Activated T-cell treated with anti-CD3 and anti-CD28 coated beads, Interleukin-2, amount 50 U/mL, for 72 hours (primary cell): ENCODE results near the gene CEACAM8. TPM values are rescaled to one million over a fixed set of nuclear protein-coding genes. Genes with fewer than 3 reads are reported as not detected.
"Not testable (repeated sequence)": the region's sequence is repeated elsewhere in the genome, so short reads cannot be mapped to it uniquely, and the experiment has no call there.

Experiments used
- ATAC-seq, 2 donors: fragments of 150-1000 bp; cut with Tn5 transposase; replicated peaks in 1 of 2; 2 replicates each; pipeline ENCODE4 v1.10.0; 2021; ENCODE audit warnings: moderate library complexity in 2 of 2, mild to moderate bottlenecking in 1 of 2
- DNase-seq, 2 donors: peaks; one replicate each; pipeline ENCODE4 v3.0.0; 2021 to 2022; ENCODE audit warnings: mixed read lengths in 1 of 2
- H3K27ac Mint-ChIP-seq: one replicate; pipeline ENCODE4 v1.8.0; 2022; ENCODE audit warnings: mild to moderate bottlenecking, moderate library complexity, mixed read lengths
- H3K27me3 Mint-ChIP-seq: one replicate; pipeline ENCODE4 v1.8.0; 2022; ENCODE audit warnings: low read depth, mixed read lengths
- H3K36me3 Mint-ChIP-seq, 2 donors: one replicate each; pipeline ENCODE4 v1.8.0; 2022; ENCODE audit warnings: mixed read lengths in 2 of 2, mild to moderate bottlenecking in 1 of 2; ENCODE audit not compliant: insufficient read depth in 2 of 2
- H3K4me1 Mint-ChIP-seq: one replicate; pipeline ENCODE4 v1.8.0; 2022; ENCODE audit warnings: low read depth, mixed read lengths
- H3K4me3 Mint-ChIP-seq, 2 donors: one replicate each; pipeline ENCODE4 v1.8.0; 2022; ENCODE audit warnings: mild to moderate bottlenecking in 2 of 2, mixed read lengths in 2 of 2, moderate library complexity in 2 of 2
- H3K9me3 Mint-ChIP-seq, 2 donors: one replicate each; pipeline ENCODE4 v1.8.0; 2022; ENCODE audit warnings: mixed read lengths in 2 of 2
- total RNA-seq, 2 donors: library from RNA; stranded (reverse); gene quantifications; one replicate each; pipeline ENCODE4 v1.2.3, GENCODE V29; 2022

The CEACAM8 gene
- total RNA-seq, 2 donors from 2014 or later, result not detected

- Mint-ChIP-seq H3K4me3 (no peak overlapping the region), H3K4me1 (no peaks in the 10 kb centered on the region), H3K9me3 (peaks cover 1 to 3% of the 10 kb centered on the region in 2 donors), H3K27ac (no peak overlapping the region), H3K36me3 (no peaks in the 10 kb centered on the region), H3K27me3 (peaks cover 6% of the 10 kb centered on the region)
- DNase-seq (no peak), ATAC-seq (no peak)
These were observed 46.2 kb downstream of the CEACAM8 start for GRCh38 chr19:42548552-42548951.

DNA sequence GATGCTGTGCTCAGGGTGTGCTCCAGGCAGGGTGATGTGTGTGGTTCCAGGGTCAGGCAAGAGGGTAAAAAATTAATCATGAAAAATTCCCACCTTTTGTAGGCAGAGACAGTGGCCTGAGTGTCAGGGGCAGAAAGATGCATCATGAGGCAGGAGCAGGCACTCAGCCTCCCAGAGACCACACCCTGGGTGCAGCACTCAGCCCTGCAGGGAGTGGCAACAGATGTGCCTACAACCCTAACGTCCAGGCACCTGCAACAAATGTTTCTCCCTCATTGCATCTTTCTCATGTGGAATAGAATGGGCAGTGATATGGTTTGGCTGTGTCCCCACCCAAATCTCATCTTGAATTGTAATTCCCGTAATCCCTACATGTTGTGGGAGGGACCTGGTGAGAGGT, 46.8 kb downstream of the CEACAM8 start:
- DNase-seq (no peak), ATAC-seq (no peak)
- Mint-ChIP-seq H3K9me3 (peaks cover 1 to 3% of the 10 kb centered on the region in 2 donors), H3K4me1 (no peaks in the 10 kb centered on the region), H3K36me3 (no peaks in the 10 kb centered on the region), H3K27me3 (peaks cover 6% of the 10 kb centered on the region), H3K4me3 (no peak overlapping the region), H3K27ac (no peak overlapping the region)

GRCh38 chr19:42546831-42547500, 47.8 kb downstream of the CEACAM8 start:
- Mint-ChIP-seq H3K4me1 (no peaks in the 10 kb centered on the region), H3K9me3 (peaks cover 1 to 3% of the 10 kb centered on the region in 2 donors)
- no peak for ATAC-seq

DNA sequence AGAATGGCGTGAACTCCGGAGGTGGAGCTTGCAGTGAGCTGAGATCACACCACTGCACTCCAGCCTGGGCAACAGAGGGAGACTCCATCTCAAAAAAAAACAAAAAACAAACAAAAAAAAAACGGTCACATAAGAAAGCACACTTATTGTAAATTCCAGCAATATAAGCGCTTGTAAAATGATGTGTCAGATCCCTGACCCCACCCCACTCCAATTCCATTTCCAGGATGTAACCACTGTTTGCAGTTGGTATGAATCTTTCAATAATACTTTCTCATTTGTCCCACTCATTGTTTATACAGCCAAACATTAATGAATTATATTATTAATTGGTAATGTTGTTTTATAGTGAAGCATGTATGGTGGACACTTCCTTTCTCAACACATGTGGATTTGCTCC, 50.6 kb downstream of the CEACAM8 start:
- no peak overlapping the region for H3K4me3 Mint-ChIP-seq
- no peaks in the 10 kb centered on the region for H3K27me3 Mint-ChIP-seq
- H3K4me1 Mint-ChIP-seq, result no peaks in the 10 kb centered on the region
- no peak overlapping the region for H3K27ac Mint-ChIP-seq
- H3K36me3 Mint-ChIP-seq, result no peaks in the 10 kb centered on the region
- DNase-seq (no peak), ATAC-seq (no peak)
- peaks cover 1 to 3% of the 10 kb centered on the region in 2 donors for H3K9me3 Mint-ChIP-seq

More at GRCh38 chr19:42546831-42547500, 47.8 kb downstream of the CEACAM8 start:
- Mint-ChIP-seq H3K27ac (no peak overlapping the region), H3K36me3 (no peaks in the 10 kb centered on the region), H3K4me3 (no peak overlapping the region), H3K27me3 (peaks cover 3% of the 10 kb centered on the region)
- no peak for DNase-seq

- no peak for ATAC-seq
- Mint-ChIP-seq H3K36me3 (no peaks in the 10 kb centered on the region), H3K4me3 (no peak overlapping the region), H3K9me3 (no peaks in the 10 kb centered on the region), H3K27me3 (no peaks in the 10 kb centered on the region), H3K4me1 (no peaks in the 10 kb centered on the region), H3K27ac (no peak overlapping the region)
- DNase-seq, result no peak
These were observed 51.9 kb downstream of the CEACAM8 start for GRCh38 chr19:42542791-42543190.

- Mint-ChIP-seq H3K27me3 (no peaks in the 10 kb centered on the region), H3K36me3 (no peaks in the 10 kb centered on the region), H3K4me3 (no peak overlapping the region), H3K27ac (no peak overlapping the region), H3K9me3 (no peaks in the 10 kb centered on the region), H3K4me1 (no peaks in the 10 kb centered on the region)
- DNase-seq (no peak), ATAC-seq (no peak)
These were observed 54.6 kb downstream of the CEACAM8 start for GRCh38 chr19:42540071-42540553.

DNA sequence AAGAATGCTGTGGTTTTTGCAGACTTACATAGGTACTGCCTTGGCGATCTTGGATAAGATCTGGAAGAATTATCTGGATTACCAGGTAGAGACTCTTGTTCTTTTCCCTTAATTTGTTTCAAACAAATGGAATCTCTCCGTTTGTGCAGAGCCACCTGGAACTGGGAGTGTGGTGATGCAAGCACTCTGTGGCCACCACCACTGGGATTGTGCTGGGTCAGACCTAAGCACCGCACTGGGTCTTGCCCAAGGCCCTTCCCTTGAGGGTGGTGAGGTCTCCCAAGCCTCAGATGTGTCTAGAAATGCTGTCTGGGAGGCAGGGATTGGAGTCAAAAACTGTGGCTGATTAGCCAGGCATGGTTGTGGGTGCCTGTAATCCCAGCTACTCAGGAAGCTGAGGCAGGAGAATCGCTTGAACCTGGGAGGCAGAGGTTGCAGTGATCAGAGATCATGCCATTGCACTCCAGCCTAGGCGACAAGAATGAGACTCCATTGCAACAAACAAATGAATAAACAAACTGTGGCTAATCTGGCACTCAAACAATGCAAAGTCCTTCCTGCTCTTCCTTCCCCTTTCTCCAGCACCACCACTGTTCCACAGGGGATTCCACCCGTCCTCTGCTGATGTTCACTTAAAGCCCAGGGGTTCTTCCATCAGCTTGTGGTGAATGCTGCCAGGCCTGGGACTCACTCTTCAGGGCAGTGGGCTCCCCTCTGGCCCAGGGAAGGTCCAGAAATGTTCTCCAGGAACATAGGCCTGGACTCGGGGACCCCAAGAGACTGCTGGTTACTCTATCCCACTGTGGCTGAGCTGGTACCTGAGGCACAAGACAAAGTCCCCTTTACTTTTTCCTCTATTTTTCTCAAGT, 55.6 kb downstream of the CEACAM8 start:
- Mint-ChIP-seq H3K27ac (no peak overlapping the region), H3K36me3 (no peaks in the 10 kb centered on the region), H3K4me1 (no peaks in the 10 kb centered on the region), H3K9me3 (no peaks in the 10 kb centered on the region), H3K4me3 (no peak overlapping the region), H3K27me3 (no peaks in the 10 kb centered on the region)
- ATAC-seq, result no peak
- DNase-seq, result no peak

- H3K27me3 Mint-ChIP-seq, H3K9me3 Mint-ChIP-seq, H3K4me3 Mint-ChIP-seq, ATAC-seq, H3K4me1 Mint-ChIP-seq, H3K27ac Mint-ChIP-seq, H3K36me3 Mint-ChIP-seq, DNase-seq: not testable (repeated sequence)
These were observed 59.4 kb downstream of the CEACAM8 start for GRCh38 chr19:42535276-42535675.

GRCh38 chr19:42534391-42534790, 60.3 kb downstream of the CEACAM8 start:
- Mint-ChIP-seq H3K27ac (no peak overlapping the region), H3K27me3 (no peaks in the 10 kb centered on the region), H3K36me3 (no peaks in the 10 kb centered on the region), H3K9me3 (no peaks in the 10 kb centered on the region), H3K4me3 (no peak overlapping the region), H3K4me1 (peaks cover 7% of the 10 kb centered on the region)
- DNase-seq (no peak), ATAC-seq (no peak)

DNA sequence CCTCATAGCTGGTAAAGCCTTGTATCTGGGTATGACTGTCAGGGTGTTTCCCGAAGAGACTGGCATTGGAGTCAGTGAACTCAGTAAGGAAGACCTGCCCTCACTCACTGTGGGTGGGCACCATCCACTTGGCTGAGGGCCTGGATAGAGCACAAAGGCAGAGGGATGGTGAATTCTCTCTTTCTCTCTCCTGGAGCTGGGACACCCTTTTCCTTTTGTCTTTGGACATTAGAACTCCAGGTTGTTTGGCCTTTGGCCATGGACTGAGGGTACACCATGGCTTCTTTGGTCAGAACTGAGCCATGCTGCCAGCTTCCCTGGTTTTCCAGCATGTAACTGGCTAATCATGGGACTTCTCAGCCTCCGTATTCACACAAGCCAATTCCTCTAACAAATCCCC, 61.8 kb downstream of the CEACAM8 start:
- Mint-ChIP-seq H3K27ac (no peak overlapping the region), H3K9me3 (no peaks in the 10 kb centered on the region), H3K4me1 (peaks cover 22% of the 10 kb centered on the region), H3K36me3 (no peaks in the 10 kb centered on the region), H3K4me3 (no peak overlapping the region), H3K27me3 (no peaks in the 10 kb centered on the region)
- DNase-seq (no peak), ATAC-seq (no peak)

GRCh38 chr19:42531313-42531712, 63.4 kb downstream of the CEACAM8 start:
- Mint-ChIP-seq H3K27ac (no peak overlapping the region), H3K4me3 (no peak overlapping the region), H3K27me3 (no peaks in the 10 kb centered on the region), H3K9me3 (no peaks in the 10 kb centered on the region), H3K4me1 (peaks cover 27% of the 10 kb centered on the region), H3K36me3 (no peaks in the 10 kb centered on the region)
- ATAC-seq (peak; percentile 44 to 46), DNase-seq (no peak)
